NB4 (cell line): ENCODE results near the gene NELL1.

Source experiments
- DNase-seq: peaks from one replicate; pipeline ENCODE4 v3.0.0; 2010; ENCODE audit warnings: low read depth
- H3K4me3 ChIP-seq: one replicate; pipeline ENCODE4 v1.5.1; 2011; ENCODE audit warnings: mild to moderate bottlenecking, low read depth, low read length, moderate library complexity
- MYC ChIP-seq: IDR thresholded peaks from 2 replicates; pipeline ENCODE4 v1.6.1; 2011; ENCODE audit warnings: low read depth, low read length
- POLR2A ChIP-seq: IDR thresholded peaks from 2 replicates; pipeline ENCODE4 v1.6.1; 2011; ENCODE audit warnings: mild to moderate bottlenecking; ENCODE audit not compliant: insufficient read length; ENCODE audit errors: extremely low read depth
- TF ChIP-seq, protein P1 (sequence below): IDR thresholded peaks from 2 replicates; pipeline ENCODE4 v1.6.1; 2011; ENCODE audit warnings: low read depth, low read length
- TF ChIP-seq, protein P2 (sequence below): IDR thresholded peaks from one replicate; pipeline ENCODE4 v1.5.1; 2012; ENCODE audit warnings: low read depth, low read length

NELL1 gene

DNA sequence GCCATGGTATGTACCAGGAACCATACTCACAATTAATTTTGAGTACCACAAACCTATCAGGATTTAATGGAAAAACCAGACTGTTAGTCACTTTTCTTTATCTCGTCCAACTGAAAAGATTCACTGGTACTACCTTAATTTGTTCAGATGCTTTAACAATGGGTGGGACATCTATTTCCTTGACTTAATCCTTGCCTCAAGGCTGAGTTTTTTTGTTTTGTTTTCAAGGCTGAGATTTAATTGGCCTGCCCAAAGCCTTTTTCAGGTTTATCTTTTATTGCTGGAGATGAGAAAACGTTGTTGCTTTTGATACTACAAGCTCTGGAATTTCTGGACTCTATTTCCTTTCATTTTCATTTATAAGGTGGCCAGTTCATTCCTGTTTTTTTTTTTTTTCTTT is 50.4 kb downstream of the NELL1 start:
- no peak for DNase-seq
- H3K4me3 ChIP-seq = no peak overlapping the region
- TF ChIP-seq MYC = no peak
- TF ChIP-seq POLR2A = no peak
- TF ChIP-seq, protein P1, sequence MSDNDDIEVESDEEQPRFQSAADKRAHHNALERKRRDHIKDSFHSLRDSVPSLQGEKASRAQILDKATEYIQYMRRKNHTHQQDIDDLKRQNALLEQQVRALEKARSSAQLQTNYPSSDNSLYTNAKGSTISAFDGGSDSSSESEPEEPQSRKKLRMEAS = no peak
- TF ChIP-seq, protein P2, sequence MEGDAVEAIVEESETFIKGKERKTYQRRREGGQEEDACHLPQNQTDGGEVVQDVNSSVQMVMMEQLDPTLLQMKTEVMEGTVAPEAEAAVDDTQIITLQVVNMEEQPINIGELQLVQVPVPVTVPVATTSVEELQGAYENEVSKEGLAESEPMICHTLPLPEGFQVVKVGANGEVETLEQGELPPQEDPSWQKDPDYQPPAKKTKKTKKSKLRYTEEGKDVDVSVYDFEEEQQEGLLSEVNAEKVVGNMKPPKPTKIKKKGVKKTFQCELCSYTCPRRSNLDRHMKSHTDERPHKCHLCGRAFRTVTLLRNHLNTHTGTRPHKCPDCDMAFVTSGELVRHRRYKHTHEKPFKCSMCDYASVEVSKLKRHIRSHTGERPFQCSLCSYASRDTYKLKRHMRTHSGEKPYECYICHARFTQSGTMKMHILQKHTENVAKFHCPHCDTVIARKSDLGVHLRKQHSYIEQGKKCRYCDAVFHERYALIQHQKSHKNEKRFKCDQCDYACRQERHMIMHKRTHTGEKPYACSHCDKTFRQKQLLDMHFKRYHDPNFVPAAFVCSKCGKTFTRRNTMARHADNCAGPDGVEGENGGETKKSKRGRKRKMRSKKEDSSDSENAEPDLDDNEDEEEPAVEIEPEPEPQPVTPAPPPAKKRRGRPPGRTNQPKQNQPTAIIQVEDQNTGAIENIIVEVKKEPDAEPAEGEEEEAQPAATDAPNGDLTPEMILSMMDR = no peak

DNA sequence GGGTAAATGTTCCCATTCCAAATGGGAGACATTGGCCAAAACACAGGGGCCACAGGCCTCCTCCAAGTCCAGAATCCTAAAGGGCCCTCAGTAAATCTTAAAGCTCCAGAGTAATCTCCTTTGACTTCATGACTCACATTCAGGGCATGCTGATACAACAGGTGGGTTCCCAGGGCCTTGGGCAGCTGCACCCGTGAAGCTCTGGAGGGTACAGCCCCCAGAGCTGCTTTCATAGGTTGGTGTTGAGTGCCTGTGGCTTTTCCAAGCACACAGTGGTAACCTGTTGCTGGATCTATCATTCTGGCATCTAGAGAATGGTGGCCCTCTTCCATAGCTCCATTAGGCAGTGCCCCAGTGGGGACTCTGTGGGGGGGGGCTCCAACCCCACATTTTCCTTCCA is 54.0 kb downstream of the NELL1 start:
- TF ChIP-seq, protein P2 = no peak
- TF ChIP-seq, protein P1 = no peak
- TF ChIP-seq MYC (no peak), POLR2A (no peak)
- no peak for DNase-seq

DNA sequence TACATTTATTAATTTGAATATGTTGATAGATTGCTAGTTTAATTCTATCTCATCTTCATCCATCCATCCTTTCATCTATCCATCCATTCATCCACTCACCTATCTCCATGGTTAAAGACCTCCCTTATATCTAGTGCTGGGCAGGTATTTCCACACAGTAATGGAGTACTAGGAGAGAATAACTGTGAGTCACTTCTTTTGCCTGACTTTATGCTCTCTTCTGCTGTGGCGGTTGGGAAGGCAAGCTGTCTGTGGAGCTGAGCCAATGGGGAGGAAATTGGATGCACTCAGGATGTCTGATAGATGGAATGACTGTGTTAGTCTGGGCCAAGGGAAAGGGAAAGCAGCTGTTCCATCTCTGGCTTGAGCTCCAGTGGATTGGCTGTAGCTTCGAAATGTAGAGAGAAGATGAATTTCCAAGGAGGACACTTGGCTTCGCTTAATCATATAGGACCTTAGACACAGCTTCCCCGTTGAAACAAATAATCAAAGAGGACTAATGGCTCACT is 60.3 kb downstream of the NELL1 start:
- no peak for TF ChIP-seq POLR2A
- TF ChIP-seq, protein P1 = no peak
- TF ChIP-seq, protein P2 = no peak
- no peak for TF ChIP-seq MYC
- no peak overlapping the region for H3K4me3 ChIP-seq
- DNase-seq = no peak

More for the DNA sequence above, 54.0 kb downstream of the NELL1 start:
- H3K4me3 ChIP-seq = no peak overlapping the region

DNA sequence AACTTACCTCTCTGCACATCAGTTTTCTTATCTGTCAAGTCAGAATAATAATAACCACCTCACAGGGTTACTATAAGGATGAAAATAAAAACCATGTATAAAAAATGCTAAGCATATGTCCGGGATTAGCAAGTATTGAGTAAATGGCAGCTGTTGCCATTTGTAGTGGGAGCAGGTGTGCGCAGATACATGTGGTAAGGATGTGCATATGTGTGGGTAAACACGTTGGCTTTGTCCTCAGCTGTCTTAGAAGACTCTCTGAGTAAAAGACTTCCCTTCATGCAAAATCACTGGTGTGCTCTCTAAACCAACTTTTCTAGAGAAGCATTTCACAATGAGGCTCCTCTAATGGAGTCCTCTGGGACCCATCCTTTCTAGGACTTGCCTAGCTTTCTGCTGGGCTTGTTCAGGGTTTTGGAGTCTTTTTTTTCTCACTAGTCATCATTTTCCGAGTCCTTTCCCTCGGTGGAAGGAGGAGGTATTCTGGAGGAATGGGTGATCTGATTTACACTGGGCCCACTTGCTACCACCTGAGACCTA is 62.4 kb downstream of the NELL1 start:
- H3K4me3 ChIP-seq = no peak overlapping the region
- no peak for DNase-seq
- TF ChIP-seq POLR2A (no peak), MYC (no peak)
- TF ChIP-seq, protein P1 = no peak
- TF ChIP-seq, protein P2 = no peak

DNA sequence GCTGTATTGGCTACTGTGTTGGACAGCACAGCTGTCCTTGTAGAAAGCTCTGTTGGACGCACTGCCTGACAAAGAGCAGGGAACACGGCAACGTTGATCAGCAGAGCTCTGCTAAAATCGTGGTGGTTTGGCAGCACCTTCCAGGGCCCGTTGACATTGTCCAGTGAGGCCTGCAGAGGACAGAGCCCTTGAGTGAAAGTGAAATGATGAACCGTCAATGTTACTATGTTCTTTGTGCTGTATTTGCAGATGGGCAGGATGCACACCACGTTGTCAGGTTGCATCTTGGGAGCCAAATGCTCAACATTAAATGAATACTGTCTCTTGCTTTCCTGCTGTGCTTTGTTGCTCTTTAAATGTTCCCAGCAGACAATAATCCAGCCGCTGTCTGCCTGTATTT is 69.7 kb downstream of the NELL1 start:
- no peak overlapping the region for H3K4me3 ChIP-seq
- DNase-seq = no peak
- TF ChIP-seq, protein P2 = no peak
- TF ChIP-seq, protein P1 = no peak
- TF ChIP-seq MYC (no peak), POLR2A (no peak)

DNA sequence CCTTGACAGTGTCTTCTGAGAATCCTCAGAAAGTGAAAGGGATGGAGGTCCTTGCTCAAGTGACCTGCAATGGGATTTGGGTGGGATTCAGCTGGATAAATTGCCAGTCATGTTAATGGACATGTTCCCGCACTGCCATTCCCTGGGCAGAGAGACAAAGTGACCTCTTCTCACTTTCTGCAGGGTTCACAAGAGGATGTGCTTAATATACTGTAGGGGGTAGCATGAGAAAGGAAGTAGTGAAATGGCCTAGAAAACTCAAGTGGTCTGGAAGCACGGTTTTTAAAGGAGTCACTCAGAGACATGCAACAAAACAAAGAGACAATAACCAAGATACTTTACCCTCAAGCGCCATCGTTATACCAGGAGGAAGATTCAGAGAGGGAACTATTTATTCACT is 70.2 kb downstream of the NELL1 start:
- no peak overlapping the region for H3K4me3 ChIP-seq
- TF ChIP-seq, protein P2 = no peak
- TF ChIP-seq POLR2A (no peak), MYC (no peak)
- TF ChIP-seq, protein P1 = no peak
- DNase-seq = no peak
